ENCODE data around the gene FRMD8. TPM values are rescaled to one million over a fixed set of nuclear protein-coding genes. Genes with fewer than 3 reads are reported as not detected.

Gene FRMD8
- total and polyA plus RNA-seq, 2 experiments from 2014 or later = 7.0 to 35.4 TPM

DNA sequence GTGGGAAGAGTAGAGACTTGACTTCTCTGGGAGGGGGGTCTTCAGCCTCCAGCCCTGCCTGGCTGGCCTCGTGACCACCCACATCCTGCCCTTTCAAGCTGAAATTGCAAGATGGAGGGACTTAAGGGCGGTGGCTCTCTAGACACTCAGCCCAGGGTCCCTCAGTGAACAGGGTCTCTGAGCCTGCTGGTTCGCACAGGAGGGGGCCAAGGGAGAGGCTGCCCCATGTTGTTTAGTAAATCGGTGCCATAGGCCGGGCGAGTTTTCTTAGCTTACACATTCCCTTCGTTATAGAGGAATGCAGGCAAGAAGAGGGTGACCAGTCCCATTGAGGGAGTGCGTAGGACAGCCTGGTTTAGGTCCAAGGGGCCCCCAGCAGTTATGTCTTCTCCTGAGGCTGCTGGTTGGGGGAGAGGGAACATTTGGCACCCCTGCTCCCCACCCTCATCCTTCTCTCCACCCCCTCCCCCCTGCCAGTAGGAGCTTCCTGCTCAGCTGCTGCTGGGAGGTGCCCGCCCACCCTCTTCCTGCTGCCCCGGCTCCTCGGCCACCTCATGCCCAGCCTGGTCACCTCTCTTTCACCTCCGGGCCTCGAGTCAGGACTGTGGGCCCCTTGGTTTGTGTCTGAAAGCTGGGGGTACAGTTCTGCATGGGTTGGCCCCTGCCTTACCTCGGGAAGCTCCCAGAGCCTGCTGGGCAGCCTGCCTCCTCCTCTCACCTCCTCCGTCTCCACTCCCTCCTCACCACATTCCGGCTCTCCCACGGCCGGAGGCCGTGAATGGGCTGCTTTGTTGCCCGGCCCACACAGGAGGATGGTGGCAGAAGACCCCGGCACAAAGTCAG, 3.9 kb downstream of the FRMD8 start:
- peak overlapping the region; percentile 26; the same call in 1 of the 2 replicates for H3K27ac ChIP-seq (ENCODE audit: low read depth)
- H3F3A ChIP-seq (replicated peaks; ENCODE audit: low read depth) = 0 out of 2 replicates have a peak, but pooled peaks cover 6% of the 10 kb centered on the region
- ATAC-seq (peak; percentile 18), DNase-seq (ENCODE audit: low spot score) (no peak)
- no peak overlapping the region for H3K27ac Mint-ChIP-seq
- peaks cover 10% of the 10 kb centered on the region; the same call in 1 of the 2 replicates for H3K4me1 ChIP-seq (ENCODE audit: insufficient read depth)
- H3K4me2 ChIP-seq = 0 out of 2 replicates have a peak overlapping the region, but pooled peaks have one; percentile 32
- no peaks in the 10 kb centered on the region for H4K20me1 ChIP-seq (replicated peaks; ENCODE audit: insufficient read depth)
- TF ChIP-seq ZNF114 (CRISPR knock-in tag; IDR thresholded peaks at IDR 0.05) (no peak), JUNB (IDR thresholded peaks at IDR 0.05; ENCODE audit: unreplicated experiment) (no peak), CREB1 (CRISPR knock-in tag; IDR thresholded peaks at IDR 0.05; ENCODE audit: low read depth) (no peak), EZH2 (IDR thresholded peaks at IDR 0.05; ENCODE audit: low read depth, unreplicated experiment) (no peak), NANOG (IDR thresholded peaks at IDR 0.05; ENCODE audit: borderline replicate concordance) (no peak), STAT1 (IDR thresholded peaks at IDR 0.05; ENCODE audit: unreplicated experiment) (no peak), ZNF331 (CRISPR knock-in tag; IDR thresholded peaks at IDR 0.05; ENCODE audit: low read depth) (no peak), POLR2AphosphoS5 (IDR thresholded peaks at IDR 0.05; ENCODE audit: low read depth) (no peak), EZH2phosphoT487 (IDR thresholded peaks at IDR 0.05; ENCODE audit: unreplicated experiment) (no peak)
- TF ChIP-seq, protein P1, sequence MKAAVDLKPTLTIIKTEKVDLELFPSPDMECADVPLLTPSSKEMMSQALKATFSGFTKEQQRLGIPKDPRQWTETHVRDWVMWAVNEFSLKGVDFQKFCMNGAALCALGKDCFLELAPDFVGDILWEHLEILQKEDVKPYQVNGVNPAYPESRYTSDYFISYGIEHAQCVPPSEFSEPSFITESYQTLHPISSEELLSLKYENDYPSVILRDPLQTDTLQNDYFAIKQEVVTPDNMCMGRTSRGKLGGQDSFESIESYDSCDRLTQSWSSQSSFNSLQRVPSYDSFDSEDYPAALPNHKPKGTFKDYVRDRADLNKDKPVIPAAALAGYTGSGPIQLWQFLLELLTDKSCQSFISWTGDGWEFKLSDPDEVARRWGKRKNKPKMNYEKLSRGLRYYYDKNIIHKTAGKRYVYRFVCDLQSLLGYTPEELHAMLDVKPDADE (IDR thresholded peaks at IDR 0.05) = no peak
- TF ChIP-seq, protein P2, sequence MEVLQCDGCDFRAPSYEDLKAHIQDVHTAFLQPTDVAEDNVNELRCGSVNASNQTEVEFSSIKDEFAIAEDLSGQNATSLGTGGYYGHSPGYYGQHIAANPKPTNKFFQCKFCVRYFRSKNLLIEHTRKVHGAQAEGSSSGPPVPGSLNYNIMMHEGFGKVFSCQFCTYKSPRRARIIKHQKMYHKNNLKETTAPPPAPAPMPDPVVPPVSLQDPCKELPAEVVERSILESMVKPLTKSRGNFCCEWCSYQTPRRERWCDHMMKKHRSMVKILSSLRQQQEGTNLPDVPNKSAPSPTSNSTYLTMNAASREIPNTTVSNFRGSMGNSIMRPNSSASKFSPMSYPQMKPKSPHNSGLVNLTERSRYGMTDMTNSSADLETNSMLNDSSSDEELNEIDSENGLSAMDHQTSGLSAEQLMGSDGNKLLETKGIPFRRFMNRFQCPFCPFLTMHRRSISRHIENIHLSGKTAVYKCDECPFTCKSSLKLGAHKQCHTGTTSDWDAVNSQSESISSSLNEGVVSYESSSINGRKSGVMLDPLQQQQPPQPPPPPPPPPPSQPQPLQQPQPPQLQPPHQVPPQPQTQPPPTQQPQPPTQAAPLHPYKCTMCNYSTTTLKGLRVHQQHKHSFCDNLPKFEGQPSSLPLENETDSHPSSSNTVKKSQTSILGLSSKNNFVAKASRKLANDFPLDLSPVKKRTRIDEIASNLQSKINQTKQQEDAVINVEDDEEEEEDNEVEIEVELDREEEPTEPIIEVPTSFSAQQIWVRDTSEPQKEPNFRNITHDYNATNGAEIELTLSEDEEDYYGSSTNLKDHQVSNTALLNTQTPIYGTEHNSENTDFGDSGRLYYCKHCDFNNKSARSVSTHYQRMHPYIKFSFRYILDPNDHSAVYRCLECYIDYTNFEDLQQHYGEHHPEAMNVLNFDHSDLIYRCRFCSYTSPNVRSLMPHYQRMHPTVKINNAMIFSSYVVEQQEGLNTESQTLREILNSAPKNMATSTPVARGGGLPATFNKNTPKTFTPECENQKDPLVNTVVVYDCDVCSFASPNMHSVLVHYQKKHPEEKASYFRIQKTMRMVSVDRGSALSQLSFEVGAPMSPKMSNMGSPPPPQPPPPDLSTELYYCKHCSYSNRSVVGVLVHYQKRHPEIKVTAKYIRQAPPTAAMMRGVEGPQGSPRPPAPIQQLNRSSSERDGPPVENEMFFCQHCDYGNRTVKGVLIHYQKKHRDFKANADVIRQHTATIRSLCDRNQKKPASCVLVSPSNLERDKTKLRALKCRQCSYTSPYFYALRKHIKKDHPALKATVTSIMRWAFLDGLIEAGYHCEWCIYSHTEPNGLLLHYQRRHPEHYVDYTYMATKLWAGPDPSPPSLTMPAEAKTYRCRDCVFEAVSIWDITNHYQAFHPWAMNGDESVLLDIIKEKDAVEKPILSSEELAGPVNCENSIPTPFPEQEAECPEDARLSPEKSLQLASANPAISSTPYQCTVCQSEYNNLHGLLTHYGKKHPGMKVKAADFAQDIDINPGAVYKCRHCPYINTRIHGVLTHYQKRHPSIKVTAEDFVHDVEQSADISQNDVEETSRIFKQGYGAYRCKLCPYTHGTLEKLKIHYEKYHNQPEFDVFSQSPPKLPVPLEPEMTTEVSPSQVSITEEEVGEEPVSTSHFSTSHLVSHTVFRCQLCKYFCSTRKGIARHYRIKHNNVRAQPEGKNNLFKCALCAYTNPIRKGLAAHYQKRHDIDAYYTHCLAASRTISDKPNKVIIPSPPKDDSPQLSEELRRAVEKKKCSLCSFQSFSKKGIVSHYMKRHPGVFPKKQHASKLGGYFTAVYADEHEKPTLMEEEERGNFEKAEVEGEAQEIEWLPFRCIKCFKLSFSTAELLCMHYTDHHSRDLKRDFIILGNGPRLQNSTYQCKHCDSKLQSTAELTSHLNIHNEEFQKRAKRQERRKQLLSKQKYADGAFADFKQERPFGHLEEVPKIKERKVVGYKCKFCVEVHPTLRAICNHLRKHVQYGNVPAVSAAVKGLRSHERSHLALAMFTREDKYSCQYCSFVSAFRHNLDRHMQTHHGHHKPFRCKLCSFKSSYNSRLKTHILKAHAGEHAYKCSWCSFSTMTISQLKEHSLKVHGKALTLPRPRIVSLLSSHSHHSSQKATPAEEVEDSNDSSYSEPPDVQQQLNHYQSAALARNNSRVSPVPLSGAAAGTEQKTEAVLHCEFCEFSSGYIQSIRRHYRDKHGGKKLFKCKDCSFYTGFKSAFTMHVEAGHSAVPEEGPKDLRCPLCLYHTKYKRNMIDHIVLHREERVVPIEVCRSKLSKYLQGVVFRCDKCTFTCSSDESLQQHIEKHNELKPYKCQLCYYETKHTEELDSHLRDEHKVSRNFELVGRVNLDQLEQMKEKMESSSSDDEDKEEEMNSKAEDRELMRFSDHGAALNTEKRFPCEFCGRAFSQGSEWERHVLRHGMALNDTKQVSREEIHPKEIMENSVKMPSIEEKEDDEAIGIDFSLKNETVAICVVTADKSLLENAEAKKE (CRISPR knock-in tag; IDR thresholded peaks at IDR 0.05) = no peak
- TF ChIP-seq, protein P3, sequence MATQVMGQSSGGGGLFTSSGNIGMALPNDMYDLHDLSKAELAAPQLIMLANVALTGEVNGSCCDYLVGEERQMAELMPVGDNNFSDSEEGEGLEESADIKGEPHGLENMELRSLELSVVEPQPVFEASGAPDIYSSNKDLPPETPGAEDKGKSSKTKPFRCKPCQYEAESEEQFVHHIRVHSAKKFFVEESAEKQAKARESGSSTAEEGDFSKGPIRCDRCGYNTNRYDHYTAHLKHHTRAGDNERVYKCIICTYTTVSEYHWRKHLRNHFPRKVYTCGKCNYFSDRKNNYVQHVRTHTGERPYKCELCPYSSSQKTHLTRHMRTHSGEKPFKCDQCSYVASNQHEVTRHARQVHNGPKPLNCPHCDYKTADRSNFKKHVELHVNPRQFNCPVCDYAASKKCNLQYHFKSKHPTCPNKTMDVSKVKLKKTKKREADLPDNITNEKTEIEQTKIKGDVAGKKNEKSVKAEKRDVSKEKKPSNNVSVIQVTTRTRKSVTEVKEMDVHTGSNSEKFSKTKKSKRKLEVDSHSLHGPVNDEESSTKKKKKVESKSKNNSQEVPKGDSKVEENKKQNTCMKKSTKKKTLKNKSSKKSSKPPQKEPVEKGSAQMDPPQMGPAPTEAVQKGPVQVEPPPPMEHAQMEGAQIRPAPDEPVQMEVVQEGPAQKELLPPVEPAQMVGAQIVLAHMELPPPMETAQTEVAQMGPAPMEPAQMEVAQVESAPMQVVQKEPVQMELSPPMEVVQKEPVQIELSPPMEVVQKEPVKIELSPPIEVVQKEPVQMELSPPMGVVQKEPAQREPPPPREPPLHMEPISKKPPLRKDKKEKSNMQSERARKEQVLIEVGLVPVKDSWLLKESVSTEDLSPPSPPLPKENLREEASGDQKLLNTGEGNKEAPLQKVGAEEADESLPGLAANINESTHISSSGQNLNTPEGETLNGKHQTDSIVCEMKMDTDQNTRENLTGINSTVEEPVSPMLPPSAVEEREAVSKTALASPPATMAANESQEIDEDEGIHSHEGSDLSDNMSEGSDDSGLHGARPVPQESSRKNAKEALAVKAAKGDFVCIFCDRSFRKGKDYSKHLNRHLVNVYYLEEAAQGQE (IDR thresholded peaks at IDR 0.05; ENCODE audit: unreplicated experiment) = no peak
- TF ChIP-seq, protein P4, sequence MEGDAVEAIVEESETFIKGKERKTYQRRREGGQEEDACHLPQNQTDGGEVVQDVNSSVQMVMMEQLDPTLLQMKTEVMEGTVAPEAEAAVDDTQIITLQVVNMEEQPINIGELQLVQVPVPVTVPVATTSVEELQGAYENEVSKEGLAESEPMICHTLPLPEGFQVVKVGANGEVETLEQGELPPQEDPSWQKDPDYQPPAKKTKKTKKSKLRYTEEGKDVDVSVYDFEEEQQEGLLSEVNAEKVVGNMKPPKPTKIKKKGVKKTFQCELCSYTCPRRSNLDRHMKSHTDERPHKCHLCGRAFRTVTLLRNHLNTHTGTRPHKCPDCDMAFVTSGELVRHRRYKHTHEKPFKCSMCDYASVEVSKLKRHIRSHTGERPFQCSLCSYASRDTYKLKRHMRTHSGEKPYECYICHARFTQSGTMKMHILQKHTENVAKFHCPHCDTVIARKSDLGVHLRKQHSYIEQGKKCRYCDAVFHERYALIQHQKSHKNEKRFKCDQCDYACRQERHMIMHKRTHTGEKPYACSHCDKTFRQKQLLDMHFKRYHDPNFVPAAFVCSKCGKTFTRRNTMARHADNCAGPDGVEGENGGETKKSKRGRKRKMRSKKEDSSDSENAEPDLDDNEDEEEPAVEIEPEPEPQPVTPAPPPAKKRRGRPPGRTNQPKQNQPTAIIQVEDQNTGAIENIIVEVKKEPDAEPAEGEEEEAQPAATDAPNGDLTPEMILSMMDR (conservative IDR thresholded peaks at IDR 0.05; ENCODE audit: low read depth in 2 of 2) = no peak
- H3K4me3 ChIP-seq = no peak overlapping the region
- H3K9me3 Mint-ChIP-seq = no peaks in the 10 kb centered on the region
- no peak overlapping the region for H3K4me3 Mint-ChIP-seq
- H3K9me2 ChIP-seq (ENCODE audit: insufficient read depth) = no peaks in the 10 kb centered on the region
- H3K36me3 ChIP-seq (ENCODE audit: insufficient read depth) = no peaks in the 10 kb centered on the region
- H2AFZ ChIP-seq = no peak overlapping the region
- peaks cover 7% of the 10 kb centered on the region for H3K27me3 Mint-ChIP-seq (ENCODE audit: insufficient read depth, low read depth, poor library complexity)
- H3K27me3 ChIP-seq (ENCODE audit: insufficient read depth) = no peaks in the 10 kb centered on the region
- no peaks in the 10 kb centered on the region for H3K79me2 ChIP-seq (replicated peaks; ENCODE audit: insufficient read depth)
- peaks cover 19% of the 10 kb centered on the region for H3K4me1 Mint-ChIP-seq
- no peaks in the 10 kb centered on the region; the same call in 2 of the 3 replicates for H3K36me3 Mint-ChIP-seq (ENCODE audit: low read depth)
